HG03571 (cell line): ENCODE measurements around the gene PWP1.
"Not testable (repeated sequence)": the region's sequence is repeated elsewhere in the genome, so short reads cannot be mapped to it uniquely, and the experiment has no call there.

ENCODE experiments used
- ATAC-seq: cut with Tn5 transposase; IDR thresholded peaks from one replicate; pipeline ENCODE4 v1.9.1; 2021; ENCODE audit not compliant: unreplicated experiment

The PWP1 gene

GRCh38 chr12:107667464-107667863, 18.1 kb upstream of the PWP1 start:
- ATAC-seq = no peak

DNA sequence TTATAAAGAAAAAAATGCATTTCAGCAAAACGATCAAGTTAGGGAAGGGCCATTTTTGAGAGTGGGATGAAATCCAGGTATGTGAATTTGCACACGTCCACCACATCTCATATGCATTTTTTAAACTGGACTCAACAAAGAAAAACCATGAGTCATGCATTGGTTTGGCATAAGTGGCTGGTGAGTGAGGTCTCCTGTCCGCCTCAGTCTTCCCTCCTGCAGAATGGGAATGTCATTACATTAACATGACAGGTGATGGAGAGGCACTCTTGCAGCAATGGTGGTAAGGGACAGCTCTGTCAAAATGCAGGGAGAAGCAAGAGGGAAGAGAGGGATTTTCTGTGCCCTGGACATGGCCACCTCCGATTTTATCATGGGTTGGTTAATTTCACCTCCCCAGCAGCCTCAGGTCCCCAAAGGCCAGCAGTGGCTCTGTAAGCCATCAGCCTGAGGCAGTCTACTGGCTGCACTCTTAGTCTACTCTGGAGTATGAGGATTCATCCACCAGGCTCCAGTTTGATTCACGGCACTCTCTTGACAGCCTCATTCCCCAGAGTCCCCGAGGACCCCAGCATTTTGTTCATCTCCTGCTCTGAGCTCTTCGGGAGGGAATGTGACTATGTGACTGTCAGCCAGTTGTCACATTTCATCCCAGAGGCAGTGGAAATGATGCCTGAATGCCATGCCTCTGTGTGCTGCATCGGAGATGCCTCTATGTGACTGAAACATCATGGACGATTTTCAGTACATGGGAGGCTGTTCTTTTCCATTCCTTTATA, 17.1 kb upstream of the PWP1 start:
- no peak for ATAC-seq

- ATAC-seq = no peak
These were observed 15.7 kb upstream of the PWP1 start for GRCh38 chr12:107669946-107670345.

GRCh38 chr12:107670999-107671643, 14.5 kb upstream of the PWP1 start:
- ATAC-seq = no peak

- ATAC-seq = no peak
These were observed 7.9 kb upstream of the PWP1 start for GRCh38 chr12:107677671-107678070.

GRCh38 chr12:107679336-107679735, 6.3 kb upstream of the PWP1 start:
- ATAC-seq = no peak

- ATAC-seq = no peak
These were observed 4.2 kb upstream of the PWP1 start for GRCh38 chr12:107681455-107681835.

DNA sequence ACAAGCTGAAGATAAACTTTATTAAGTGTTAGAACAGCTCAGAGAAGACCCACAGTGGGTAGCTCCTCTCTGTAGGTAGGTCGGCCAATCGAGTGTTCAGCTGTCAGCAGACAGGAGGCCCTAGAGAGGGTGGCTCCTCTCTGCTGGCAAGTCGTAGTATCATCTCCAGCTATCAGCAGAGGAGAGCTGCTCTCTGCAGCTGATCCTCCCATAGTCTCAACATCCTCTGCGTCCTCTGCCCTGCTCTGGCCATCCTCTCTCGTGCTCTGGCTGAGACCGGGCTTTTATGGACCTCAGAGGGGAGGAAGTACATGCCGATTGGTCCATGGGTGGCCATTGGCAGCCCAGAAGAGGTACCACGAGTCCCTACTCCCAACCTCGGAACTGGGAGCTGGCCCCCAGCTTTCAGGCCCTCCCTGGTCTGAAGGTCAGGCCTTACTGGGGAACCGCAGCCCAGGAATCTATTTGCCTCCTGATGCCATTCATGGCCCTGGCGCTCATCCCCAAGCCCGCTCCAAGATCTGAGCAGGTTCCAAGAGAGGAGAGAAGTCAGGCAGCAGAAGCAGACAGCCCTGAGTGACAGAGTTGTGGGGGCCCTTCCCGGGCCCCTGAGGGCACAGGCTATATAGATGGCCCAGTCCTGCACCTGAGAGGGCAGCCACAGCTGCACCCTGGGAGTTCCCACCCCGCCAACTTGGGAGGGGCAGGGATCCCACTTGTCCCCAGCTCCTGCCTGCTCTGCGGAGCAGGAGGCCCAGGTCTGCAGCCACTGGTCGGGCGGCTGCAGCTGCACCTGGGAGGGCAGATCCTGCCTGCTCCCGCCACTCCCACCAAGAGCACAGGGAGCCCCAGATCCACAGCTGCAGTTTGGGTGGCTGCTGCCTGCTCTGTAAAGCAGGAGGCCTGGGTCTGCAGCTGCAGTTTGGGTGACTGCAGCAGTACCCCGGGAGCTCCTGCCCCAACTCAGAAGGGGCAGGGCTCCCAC, 3.5 kb upstream of the PWP1 start:
- ATAC-seq = no peak

GRCh38 chr12:107684029-107684795, 1.4 kb upstream of the PWP1 start:
- ATAC-seq = no peak

- no peak for ATAC-seq
These were observed 624 bp upstream of the PWP1 start for GRCh38 chr12:107684990-107685359.

DNA sequence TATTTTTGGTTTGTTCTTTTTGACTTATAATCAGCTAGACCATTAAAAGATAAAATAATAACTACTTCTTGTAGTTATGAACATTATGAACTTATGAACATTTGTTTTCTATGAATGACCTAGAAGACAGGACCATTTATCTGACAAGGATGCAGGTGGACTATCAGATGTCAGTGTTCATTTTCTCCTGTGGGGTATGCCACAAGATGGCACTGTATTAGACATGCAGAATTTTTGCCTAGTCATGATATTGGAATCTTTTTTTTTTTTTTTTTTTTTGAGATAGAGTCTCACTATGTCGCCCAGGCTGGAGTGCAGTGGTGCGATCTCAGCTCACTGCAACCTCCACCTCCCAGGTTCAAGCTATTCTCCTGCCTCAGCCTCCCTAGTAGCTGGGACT, 10.2 kb downstream of the PWP1 start:
- not testable (repeated sequence) for ATAC-seq

DNA sequence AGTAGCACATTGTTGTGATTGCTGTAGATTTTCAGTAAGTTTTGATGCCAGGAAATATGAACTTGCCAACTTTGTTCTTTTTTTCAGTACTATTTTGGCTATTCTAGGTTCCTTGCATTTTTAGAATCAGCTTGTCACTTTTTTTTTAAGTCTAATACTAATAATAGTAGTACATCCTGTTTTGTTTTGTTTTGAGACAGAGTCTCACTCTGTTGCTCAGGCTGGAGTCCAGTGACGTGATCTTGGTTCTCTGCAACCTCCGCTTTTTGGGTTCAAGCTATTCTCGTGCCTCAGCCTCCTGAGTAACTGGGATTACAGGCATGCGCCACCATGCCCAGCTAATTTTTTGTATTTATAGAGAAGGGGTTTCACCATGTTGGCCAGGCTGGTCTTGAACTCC, 16.5 kb downstream of the PWP1 start:
- ATAC-seq = no peak

- no peak for ATAC-seq
These were observed 18.4 kb downstream of the PWP1 start for GRCh38 chr12:107704041-107704440.

GRCh38 chr12:107705522-107705921, 19.9 kb downstream of the PWP1 start:
- ATAC-seq = not testable (repeated sequence)

GRCh38 chr12:107715780-107716179, 30.2 kb downstream of the PWP1 start:
- no peak for ATAC-seq

DNA sequence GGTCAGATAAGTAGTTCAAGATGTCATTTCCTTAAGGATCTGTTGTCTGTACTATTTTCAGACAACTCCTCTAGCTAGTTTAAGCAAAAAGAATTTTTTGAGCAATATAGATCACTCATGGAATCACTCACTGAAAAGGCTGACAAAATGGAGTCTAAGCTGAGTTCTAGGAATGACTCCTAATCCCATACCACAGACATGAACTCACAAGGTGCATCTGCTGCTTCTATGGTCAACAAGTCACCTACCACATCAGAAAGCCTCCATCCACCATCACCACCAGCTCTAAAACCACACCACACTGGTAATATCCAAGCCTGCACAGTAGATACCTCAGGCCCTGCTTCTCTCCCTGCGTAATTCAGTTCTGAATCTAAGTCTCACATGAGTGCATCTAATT, 33.0 kb downstream of the PWP1 start:
- ATAC-seq = no peak

- not testable (repeated sequence) for ATAC-seq
These were observed 41.7 kb downstream of the PWP1 start for GRCh38 chr12:107727327-107727726.

DNA sequence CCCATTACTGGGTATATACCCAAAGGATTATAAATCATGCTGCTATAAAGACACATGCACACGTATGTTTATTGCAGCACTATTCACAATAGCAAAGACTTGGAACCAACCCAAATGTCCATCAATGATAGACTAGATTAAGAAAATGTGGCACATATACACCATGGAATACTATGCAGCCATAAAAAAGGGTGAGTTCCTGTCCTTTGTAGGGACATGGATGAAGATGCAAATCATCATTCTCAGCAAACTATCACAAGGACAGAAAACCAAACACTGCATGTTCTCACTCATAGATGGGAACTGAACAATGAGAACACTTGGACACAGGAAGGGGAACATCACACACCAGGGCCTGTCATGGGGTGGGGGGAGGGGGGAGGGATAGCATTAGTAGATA, 42.1 kb downstream of the PWP1 start:
- not testable (repeated sequence) for ATAC-seq

- no peak for ATAC-seq
These were observed 45.2 kb downstream of the PWP1 start for GRCh38 chr12:107730618-107731341.

DNA sequence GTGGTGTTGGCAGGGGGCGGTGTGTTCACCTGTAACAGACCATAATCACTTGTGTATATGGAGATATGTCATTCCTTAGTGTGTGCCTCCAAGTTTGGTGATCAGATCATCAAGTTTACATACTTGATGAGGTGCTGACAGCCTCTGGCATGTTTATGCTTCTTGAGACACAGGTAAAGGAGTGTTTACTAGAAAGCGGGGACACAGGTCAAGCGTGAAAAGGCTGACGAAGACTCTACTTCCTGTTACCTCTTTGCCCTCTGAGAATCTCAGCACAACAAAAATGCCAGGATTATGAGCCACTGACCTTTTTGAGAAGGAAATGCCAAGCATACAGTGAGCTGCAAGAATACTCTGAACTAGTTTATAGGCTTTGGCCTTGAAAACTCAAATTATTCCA, 45.8 kb downstream of the PWP1 start:
- ATAC-seq = no peak
